Measurements from ENCODE around the gene TBC1D23.

GRCh38 chr3:100269410-100270214 is 8.8 kb downstream of the TBC1D23 start:
- TF ChIP-seq CTCF (conservative IDR thresholded peaks at IDR 0.05; ENCODE audit: low read length) = no peak
- TF ChIP-seq EZH2phosphoT487 (IDR thresholded peaks at IDR 0.05; ENCODE audit: borderline replicate concordance) = no peak
